ENCODE results near the gene HOXB5. TPM values are rescaled to one million over a fixed set of nuclear protein-coding genes. Genes with fewer than 3 reads are reported as not detected.
A peak's percentile ranks its signal among the peaks of the same experiment; 100 is the strongest.

Gene HOXB5
- total RNA-seq, 1 experiment from 2014 or later, result 5.9 TPM

- Histone ChIP-seq H3K9me3 (ENCODE audit: low read depth, low read length, poor library complexity, severe bottlenecking) (no peaks in the 10 kb centered on the region), H3K27me3 (replicated peaks; ENCODE audit: insufficient read depth, low read depth, low read length, poor library complexity) (no peaks in the 10 kb centered on the region), H3K27ac (ENCODE audit: low read depth, low read length, poor library complexity, severe bottlenecking) (peak within 1 kb of the TSS; percentile 33), H3K4me3 (ENCODE audit: low read depth, low read length, poor library complexity, severe bottlenecking) (no peak within 1 kb of the TSS), H3K4me1 (ENCODE audit: insufficient read depth, low read length, poor library complexity, severe bottlenecking) (peaks cover 60% of the 10 kb centered on the region), H3K36me3 (ENCODE audit: insufficient read depth, low read length, poor library complexity, severe bottlenecking) (peaks cover 4% of the 10 kb centered on the region)
- TF ChIP-seq CTCF (conservative IDR thresholded peaks at IDR 0.05; ENCODE audit: low read depth, low read length) (no peak), EZH2 (IDR thresholded peaks at IDR 0.05; ENCODE audit: borderline replicate concordance, low read depth, low read length, poor library complexity, severe bottlenecking) (no peak)
- no peak for DNase-seq (ENCODE audit: low spot score)
- BruUV-seq (replicated peaks), result no TSS peak
- CTCF ChIA-PET, result no interaction called here
- intact Hi-C loops (cut with micrococcal nuclease; ENCODE audit: unreplicated experiment), result no loop called here
- POLR2A ChIA-PET (ENCODE audit: low non-redundant PET), result interaction anchor here (0.6 kb wide), 1 partner anchor 238 kb away, joined by 3 read pairs; no protein-coding TSS in a partner anchor
These were observed 3.6 kb downstream of the HOXB5 start, which contains the start of gene HOXB3 for GRCh38 chr17:48589831-48590606. Gene HOXB3 (minus strand): TSS chr17:48590241. CDS start chr17:48552474, 37,767 bp downstream.

- POLR2A ChIA-PET (ENCODE audit: low non-redundant PET), result no interaction called here
- TF ChIP-seq EZH2 (IDR thresholded peaks at IDR 0.05; ENCODE audit: borderline replicate concordance, low read depth, low read length, poor library complexity, severe bottlenecking) (no peak), CTCF (conservative IDR thresholded peaks at IDR 0.05; ENCODE audit: low read depth, low read length) (no peak)
- no peaks in the 10 kb centered on the region for H3K9me3 ChIP-seq (ENCODE audit: low read depth, low read length, poor library complexity, severe bottlenecking)
- no peaks in the 10 kb centered on the region for H3K27me3 ChIP-seq (replicated peaks; ENCODE audit: insufficient read depth, low read depth, low read length, poor library complexity)
- BruUV-seq (replicated peaks), result no TSS peak
- DNase-seq (ENCODE audit: low spot score), result no peak
- CTCF ChIA-PET, result interaction anchor here (0.9 kb wide), 1 partner anchor 326 kb away, joined by 3 read pairs; no protein-coding TSS in a partner anchor
- peaks cover 4% of the 10 kb centered on the region for H3K36me3 ChIP-seq (ENCODE audit: insufficient read depth, low read length, poor library complexity, severe bottlenecking)
- intact Hi-C loops (cut with micrococcal nuclease; ENCODE audit: unreplicated experiment), result no loop called here
- no peak overlapping the region for H3K4me3 ChIP-seq (ENCODE audit: low read depth, low read length, poor library complexity, severe bottlenecking)
- peaks cover 60% of the 10 kb centered on the region for H3K4me1 ChIP-seq (ENCODE audit: insufficient read depth, low read length, poor library complexity, severe bottlenecking)
- H3K27ac ChIP-seq (ENCODE audit: low read depth, low read length, poor library complexity, severe bottlenecking), result peak overlapping the region; percentile 26
These were observed 4.3 kb downstream of the HOXB5 start for GRCh38 chr17:48589060-48589830.

DNA sequence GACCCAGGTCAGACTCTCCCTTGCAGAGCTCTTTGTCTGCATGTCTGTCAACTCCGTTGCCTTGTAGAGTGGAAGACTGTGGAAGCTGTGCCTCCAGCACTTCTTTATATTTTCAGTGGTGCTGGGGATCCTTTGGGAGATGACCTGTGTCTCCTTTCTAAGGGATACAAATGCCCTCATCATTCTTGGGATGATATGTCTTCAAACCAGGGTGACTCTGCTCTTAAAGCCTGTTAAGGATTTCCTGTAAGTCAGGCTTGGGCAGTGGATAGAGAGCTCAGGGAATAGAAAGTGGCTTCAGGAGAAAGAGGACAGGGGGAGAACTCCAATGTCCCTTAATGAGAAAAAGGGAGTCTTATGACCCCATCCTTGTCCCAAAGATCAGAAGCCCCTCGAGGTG is 5.1 kb downstream of the HOXB5 start:
- Histone ChIP-seq H3K4me1 (ENCODE audit: insufficient read depth, low read length, poor library complexity, severe bottlenecking) (peaks cover 61% of the 10 kb centered on the region), H3K27me3 (replicated peaks; ENCODE audit: insufficient read depth, low read depth, low read length, poor library complexity) (no peaks in the 10 kb centered on the region)

More for the DNA sequence above, 5.1 kb downstream of the HOXB5 start:
- DNase-seq (ENCODE audit: low spot score), result no peak
- Histone ChIP-seq H3K4me3 (ENCODE audit: low read depth, low read length, poor library complexity, severe bottlenecking) (no peak overlapping the region), H3K9me3 (ENCODE audit: low read depth, low read length, poor library complexity, severe bottlenecking) (no peaks in the 10 kb centered on the region), H3K27ac (ENCODE audit: low read depth, low read length, poor library complexity, severe bottlenecking) (peak overlapping the region; percentile 40), H3K36me3 (ENCODE audit: insufficient read depth, low read length, poor library complexity, severe bottlenecking) (peaks cover 4% of the 10 kb centered on the region)
- intact Hi-C loops (cut with micrococcal nuclease; ENCODE audit: unreplicated experiment), result no loop called here
- BruUV-seq (replicated peaks), result no TSS peak
- ChIA-PET POLR2A (ENCODE audit: low non-redundant PET) (no interaction called here), CTCF (interaction anchor here (0.9 kb wide), 1 partner anchor 326 kb away, joined by 3 read pairs; no protein-coding TSS in a partner anchor)
- TF ChIP-seq CTCF (conservative IDR thresholded peaks at IDR 0.05; ENCODE audit: low read depth, low read length), result no peak
- TF ChIP-seq EZH2 (IDR thresholded peaks at IDR 0.05; ENCODE audit: borderline replicate concordance, low read depth, low read length, poor library complexity, severe bottlenecking), result no peak
